CD4-positive, alpha-beta T cell treated with Interferon gamma for 1 hour (primary cell): ENCODE data around the gene NDUFC2.
"Not testable (repeated sequence)": the region's sequence is repeated elsewhere in the genome, so short reads cannot be mapped to it uniquely, and the experiment has no call there.

Source experiments
- DNase-seq: peaks from one replicate; pipeline ENCODE4 v3.0.0-alpha.2; 2020

The NDUFC2 gene

DNA sequence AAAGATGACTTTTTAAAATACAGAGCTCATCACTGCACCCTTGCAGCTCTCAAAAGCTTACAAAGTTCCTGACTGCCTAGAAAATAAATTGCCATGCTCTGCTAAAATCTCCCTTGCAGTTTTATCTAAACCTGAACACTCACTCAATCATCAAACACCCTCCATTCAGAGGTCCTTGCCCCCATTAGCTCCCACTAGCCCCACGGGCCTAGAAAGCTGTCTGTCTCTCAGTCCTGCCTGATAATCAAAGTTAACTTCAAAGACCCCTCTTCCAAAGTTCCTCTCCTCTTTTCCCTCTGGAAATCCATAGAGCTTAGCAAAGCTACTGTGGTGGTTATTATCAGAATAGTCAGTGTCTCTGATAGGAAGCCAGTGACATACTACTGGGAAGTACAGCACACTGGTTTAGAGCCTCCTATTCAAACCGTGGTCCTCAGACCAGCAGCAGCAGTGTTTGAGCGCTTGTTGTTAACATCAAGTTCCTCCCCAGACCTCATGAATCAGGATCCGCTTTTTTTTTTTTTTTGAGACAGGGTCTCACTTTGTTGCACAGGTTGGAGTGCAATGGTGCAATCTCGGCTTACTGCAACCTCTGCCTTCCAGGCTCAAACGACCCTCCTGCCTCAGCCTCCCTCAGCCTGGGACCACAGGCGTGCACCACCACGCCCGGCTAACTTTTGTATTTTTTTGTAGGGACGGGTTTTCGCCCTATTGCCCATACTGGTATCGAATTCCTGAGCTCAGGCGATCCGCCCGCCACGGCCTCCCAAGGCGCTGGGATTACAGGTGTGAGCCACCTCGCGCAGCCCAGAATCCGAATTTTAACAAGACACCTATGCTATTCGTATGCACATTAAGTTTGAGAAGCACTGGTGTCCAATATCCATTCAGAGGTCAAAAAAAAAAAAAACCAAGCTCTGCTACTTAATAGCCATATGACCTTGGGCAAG lies 1.2 kb downstream of the NDUFC2 start:
- no peak for DNase-seq

DNA sequence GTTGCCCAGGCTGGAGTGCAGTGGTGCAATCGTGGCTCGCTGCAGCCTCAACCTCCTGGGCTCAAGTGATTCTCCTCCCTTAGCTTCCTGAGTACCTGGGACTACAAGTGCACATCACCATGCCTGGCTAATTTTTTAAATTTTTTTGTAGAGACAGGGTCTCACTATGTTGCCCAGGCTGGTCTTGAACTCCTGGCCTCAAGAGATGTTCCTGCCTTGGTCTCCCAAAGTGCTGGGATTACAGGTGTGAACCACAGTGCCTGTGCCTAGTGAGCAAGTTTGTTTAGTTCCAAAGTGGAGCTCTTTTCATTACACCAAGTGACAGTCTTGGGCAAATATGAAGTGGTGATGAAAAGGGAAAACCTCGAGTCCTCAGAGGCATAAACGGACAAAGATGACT lies 2.1 kb downstream of the NDUFC2 start:
- DNase-seq: not testable (repeated sequence)

DNA sequence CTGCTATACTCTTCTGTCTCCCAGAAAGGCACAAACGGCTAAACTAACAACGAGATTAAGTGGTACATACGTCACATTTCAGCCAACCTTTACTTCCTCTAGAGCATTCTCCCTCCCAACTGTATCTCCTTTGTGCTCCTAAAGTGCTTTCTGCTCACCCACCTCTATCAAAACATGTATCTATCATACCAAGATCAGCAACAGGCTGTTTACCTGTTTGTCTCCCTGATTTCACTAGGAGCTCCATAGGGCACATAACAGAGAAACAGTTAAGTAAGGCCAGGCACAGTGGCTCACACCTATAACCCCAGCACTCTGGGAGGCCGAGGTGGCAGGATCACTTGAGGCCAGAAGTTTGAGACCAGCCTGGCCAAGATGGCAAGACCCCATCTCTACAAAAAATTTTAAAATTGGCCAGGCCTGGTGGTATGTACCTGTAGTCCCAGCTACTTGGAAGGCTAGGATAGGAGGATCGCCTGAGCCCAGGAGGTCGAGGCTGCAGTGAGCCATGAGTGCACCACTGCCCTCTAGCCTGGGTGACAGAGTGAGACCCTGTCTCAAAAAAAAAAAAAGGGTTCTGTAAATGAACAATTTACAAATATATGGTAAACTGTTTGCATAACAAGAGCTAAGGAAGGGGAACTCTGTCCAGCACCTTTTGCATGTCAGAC lies 2.8 kb downstream of the NDUFC2 start:
- no peak for DNase-seq

DNA sequence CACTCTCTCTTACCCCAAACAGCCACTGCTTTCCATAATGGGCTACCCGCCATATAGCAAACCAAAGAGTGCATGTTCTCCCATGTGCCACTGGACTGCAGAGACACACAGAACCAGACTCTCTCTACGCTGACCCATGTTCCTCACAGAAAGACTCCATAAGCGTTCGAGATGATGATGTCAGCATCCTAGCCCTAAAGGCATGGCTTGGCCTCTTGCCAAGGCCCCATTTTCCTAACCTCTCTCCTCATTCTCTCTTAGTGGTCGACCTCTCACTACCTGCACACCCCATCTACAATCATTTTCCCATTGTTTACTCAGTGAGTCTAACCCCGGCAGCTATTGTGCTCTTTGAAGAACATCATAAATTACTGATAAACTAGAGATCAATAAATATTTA lies 4.9 kb downstream of the NDUFC2 start:
- DNase-seq: no peak

DNA sequence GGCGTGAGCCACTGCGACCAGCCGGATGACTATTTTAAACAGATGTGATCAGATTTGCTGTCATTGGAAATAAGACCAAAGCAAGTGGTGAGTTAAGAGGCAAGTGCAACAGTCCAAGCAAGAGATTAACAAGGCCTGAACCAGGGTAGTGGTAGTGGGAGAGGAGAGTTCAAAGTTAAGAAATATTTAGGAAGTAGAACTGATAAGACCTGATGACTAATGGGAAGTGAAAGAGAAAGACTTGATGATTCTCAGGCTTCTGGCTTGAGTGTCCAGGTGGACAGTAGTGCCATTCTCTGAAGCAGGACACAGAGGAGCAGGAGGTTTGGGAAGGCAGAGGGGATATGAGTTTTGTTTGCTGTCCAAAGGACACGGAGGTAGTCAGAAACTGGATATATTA lies 7.2 kb downstream of the NDUFC2 start:
- no peak for DNase-seq

DNA sequence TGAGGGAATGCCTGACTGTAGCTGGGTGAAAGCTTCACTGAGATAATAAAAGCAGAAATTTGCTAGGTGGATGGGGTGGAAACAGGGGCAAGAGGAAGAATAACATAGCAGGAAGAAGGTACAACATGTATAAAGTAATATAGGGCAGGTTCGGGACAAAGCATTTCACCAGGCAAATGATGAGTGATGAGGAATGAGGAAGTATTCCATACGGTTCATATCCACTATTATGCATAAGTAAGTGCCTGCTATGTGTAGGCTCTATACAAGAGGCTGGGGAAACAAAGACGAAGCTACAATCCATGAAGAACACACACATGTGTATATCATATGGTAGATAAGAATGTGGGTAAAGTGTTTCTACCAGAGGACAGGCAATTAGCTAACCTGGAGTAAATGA lies 7.9 kb downstream of the NDUFC2 start:
- DNase-seq: no peak

DNA sequence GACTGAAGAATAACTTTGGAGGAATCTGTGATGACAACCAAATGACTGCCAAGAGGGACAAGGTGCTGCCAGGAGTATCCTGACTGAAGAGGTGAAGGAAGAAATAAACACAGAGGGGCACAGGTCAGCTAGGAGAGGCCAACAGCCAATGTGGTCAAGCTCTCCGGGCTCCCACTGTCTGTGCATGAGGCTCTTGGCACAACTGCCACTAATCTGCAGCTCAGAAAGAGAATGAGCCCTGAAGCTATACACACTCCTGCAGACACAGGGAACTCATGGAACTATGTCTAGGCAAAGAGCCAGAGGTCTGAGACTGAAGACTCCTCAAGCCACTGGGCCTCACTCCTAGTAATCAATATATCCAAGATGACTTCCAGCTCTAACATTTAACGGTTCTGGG lies 9.0 kb downstream of the NDUFC2 start:
- DNase-seq: no peak

DNA sequence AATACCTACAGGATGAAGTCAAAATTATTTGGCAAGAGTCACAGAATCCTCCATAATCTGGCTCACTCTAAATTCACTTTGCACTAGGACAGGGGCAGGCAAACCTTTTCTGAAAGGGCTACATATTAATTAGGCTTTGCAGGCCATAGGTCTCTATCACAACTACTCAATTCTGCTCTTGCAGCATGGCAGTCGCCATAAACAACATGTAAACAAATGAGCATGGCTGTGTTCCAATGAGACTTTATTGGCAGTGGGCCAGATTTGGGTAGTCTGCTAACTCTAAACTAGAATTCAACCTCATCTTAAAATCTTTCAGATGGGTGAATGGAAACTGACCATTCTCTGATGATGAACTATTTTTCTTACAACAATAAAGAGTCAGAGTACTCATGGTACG lies 10.2 kb downstream of the NDUFC2 start:
- no peak for DNase-seq

DNA sequence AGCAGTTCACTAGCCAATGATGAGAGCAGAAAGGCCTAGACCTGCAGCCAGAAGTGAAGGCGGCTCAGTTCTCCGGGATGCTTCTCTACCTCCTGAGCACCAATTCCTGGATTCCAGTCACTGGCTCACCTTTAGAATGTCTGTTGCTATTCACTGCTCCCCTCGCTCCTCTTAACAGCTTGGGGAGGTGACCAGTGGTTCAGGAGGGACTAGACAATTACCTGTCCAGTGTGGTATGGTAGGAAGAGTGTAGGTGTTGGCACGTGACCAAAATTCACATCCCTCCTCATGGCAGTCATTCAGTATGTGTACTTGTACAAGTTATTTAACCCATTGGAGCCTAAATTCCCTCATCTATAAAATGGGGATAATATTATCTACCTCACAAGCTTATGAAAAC lies 12.0 kb downstream of the NDUFC2 start:
- no peak for DNase-seq

DNA sequence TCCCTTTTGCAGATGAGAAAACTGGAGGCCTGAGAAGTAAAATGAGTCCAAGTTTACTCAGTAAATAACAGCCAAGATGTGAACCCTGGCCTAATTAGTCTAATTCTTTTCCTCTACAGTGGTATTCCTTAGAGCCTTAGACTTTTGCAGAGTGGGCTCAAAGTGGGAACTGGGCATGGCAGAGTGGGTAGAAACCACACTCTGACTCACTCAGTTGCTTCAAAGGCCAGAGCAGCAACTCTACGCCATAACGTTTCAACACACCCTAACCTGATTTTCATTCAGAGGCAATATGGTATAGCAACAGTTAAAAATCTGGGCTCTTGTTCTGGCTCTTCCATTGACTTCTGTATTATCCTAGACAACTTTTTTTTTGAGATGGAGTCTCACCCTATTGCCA lies 13.2 kb downstream of the NDUFC2 start:
- DNase-seq: no peak

DNA sequence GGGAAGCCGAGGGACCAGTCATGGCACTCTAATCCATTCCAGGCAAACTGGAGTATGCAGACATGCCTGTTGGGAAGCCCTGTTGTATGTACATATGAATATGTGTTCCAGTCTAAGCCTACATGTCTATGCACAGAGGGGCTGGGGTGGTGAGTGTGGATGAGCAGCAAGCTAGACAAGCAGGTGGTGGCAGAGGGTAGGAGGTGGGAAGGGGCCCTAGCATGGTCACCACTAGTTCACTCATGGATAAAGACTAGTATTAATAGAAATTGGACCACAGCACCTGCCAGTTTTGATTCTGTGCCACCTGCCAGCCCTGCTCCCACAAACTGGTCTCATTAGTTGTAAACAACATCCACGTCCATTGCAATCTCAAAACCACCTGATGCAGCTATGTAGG lies 14.5 kb downstream of the NDUFC2 start:
- DNase-seq: no peak

DNA sequence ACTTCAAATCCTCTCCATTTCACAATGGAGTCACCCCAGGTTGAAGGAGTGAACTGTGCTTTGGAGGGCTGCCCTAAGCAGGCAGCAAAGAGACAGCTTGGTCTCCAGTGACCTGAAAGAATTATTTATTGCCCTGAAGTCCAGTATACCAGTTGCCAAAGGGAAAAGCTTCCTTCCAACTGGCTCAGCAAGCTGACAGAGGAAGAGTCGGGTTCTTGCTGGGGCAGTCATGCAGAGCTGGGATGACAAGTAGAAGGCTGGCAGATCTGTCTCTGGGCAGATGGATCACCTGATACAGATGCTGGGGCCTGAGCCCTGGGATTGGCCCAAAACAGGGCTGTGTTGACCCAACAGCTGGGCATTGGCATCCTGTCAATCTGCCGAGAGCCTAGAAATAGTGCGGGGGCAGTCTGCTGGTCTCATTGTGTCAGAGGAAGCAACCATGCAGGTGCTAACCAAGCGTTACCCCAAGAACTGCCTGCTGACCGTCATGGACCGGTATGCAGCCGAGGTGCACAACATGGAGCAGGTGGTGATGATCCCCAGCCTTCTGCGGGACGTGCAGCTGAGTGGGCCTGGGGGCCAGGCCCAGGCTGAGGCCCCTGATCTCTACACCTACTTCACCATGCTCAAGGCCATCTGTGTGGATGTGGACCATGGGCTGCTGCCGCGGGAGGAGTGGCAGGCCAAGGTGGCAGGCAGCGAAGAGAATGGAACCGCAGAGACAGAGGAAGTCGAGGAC lies 16.1 kb downstream of the NDUFC2 start, which contains the start of gene THRSP:
TSS of gene THRSP (plus strand) at position 422 of the 742 bp plus-strand sequence. CDS start at position 443, 21 bp downstream.
- no peak for DNase-seq

DNA sequence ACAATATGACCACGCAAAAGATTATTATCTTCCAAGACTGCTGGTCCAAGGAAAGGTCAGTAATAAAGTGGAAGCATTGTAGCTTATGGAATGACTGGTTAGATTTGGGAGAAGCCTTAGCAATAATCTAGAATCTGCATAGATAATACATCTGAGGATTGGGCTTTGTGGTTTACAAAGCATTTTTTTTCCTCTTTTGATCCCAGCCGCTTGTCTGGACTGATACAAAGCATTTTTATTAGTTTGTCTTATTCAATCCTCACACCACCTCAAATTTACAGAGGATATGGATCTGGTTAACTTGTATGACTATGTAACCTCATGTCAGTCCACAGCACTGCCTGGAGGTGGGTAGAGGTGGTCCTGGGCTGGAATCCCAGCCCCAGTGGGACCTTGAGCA lies 17.0 kb downstream of the NDUFC2 start:
- no peak for DNase-seq

DNA sequence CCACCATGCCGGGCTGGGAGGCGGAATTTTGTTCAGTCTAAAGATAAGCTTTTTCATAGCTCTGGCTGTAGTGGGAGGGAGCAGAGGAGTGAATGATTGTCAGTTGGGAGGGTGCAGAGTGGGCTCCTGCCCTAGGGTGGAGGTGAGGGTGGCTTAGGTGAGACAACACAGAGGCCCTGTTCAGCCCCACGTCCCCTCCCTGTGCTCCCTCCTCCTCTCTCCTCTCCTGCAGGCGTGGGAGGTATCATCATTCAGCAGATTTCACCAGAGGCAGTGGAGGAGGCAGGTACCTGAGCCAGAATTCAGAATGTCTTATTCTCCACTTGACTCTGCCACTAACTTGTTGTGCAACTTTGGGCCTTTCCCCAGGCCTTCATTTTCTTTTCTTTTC lies 17.7 kb downstream of the NDUFC2 start:
- DNase-seq: no peak

DNA sequence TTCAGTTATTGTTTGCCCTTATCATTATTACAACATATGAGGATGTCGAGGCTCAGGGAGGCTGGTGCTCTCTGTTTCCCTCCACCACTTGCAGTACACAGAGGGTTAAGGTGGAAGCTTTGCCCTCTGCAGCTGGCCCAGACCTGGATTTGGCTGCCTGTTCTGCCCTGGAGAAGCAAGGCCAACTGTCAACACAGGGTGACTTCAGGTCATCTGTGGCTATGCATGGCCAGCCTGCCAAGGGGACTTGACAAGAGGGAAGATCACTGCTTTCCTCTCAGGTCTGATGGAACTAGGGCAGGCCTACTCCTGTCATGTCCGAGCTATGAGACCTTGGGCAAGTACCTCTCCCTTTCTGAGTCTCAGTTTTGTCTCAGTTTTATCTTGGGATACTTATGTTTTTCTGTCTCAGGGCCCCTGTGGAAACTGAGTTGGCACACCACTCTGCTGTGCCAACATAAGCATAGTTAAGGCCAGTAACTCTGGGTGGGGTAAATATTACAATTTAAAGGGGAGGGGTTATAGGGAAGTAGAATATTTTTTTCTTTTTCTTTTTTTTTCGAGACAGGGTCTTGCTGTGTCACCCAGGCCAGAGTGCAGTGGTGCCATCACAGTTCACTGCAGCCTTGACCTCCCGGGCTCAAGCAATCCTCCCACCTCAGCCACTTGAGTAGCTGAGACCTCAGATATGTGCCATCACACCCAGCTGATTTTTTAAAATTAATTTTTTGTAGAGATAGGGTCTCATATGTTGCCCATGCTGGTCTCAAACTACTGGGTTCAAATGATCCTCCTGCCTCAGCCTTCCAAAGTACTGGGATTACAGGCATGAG lies 18.4 kb downstream of the NDUFC2 start:
- DNase-seq: no peak

DNA sequence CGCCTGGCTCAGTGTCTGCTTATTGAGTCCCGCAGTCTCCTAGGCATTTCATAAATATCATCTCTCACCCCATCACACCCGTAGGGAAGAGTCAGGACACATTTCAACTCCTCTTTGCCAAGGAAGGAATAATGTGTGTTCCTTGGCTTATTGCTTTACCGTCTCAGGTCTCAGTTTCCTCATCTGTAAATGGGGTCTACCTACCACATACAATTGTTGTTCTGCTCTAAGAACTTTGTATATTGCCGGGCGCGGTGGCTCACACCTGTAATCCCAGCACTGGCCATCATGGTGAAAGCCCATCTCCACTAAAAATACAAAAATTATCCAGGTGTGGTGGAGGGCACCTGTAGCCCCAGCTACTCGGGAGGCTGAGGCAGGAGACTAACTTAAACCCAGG lies 19.1 kb downstream of the NDUFC2 start:
- DNase-seq: no peak

DNA sequence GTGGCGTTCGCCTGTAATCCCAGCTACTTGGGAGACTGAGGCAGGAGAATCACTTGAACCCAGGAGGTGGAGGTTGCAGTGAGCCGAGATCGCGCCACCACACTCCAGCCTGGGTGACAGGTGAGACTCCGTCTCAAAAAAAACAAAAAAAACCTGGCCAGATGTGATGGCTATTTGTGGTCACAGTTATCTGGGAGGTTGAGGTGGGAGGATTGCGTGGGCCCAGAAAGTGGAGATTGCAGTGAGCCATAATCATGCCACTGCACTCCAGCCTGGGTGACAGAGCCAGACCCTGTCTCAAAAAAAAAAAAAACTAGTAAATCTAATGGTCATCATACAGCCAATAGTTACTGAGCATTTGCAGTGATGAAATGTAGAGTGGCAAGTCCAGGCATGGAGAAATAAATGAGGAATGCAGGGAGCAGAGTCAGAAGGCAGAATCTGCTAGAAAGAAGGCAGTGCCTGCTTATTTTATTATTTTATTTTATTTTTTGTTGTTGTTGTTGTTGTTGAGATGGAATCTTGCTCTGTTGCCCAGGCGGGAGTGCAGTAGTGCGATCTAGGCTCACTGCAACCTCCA lies 19.8 kb downstream of the NDUFC2 start:
- DNase-seq: not testable (repeated sequence)

DNA sequence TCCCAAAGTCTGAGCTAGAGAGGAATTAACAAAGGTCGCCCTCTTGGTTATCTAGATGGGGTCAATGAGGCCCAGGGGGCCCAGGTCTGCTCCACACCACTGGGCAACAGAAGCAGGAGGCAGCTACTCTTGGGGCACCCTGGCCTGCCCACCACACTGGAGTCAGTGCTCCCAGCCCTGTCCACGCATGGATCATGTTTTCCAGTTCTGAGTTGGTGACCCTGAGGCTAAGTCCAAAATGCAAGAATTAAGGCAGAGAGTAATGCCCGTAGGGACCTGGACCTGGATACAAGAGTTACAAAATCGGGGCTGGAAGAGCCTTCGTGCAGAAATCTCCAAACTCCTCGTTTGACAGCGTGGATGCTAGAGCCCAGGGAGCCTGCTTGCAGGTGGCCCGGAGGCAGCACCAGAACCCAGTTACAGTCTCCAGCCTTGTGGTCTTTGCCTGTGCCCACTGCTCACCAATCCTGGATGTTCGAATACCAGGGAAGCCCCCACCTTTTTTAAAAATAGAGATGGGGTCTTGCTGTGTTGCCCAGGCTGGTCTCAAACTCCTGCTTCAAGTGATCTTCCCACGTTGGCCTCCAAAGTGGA lies 22.1 kb downstream of the NDUFC2 start:
- no peak for DNase-seq

DNA sequence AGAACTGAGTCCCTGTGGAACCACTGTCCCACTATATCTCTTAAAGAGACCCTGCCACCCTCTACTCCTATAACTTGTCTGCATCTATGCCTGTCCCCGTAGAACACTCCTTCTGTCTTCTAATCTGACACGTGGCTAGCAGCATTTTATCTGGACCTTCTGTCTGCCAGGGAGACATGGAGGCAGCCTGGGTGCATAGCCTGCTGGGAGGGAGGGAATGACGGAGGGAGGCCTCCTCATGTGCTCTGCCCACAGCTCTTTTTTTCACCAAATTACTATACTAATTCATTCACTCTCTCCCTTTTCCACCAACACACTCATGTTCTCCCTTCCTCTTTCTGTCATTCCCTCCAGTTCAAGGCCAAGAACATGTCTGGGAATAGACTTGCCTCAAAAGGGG lies 23.6 kb downstream of the NDUFC2 start:
- no peak for DNase-seq

DNA sequence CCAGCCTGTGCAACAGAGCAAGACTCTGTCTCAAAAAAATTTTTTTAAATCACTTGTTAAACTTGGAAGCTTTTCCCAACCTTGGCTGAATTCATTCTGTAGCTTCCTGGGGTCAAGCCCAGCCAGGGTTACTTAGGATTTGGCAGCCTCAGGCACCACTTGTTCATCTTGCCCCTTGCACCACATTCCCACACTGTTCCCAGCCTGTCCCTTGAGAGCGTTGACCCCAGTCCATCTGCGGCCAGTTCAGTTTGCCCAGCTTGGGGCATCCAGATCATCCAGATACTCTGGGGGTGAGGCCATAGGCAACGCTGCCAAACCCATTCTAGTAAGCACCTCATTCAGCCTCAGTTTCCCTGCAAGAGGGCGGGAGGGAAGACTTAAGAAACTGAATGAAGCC lies 24.7 kb downstream of the NDUFC2 start:
- DNase-seq: no peak

DNA sequence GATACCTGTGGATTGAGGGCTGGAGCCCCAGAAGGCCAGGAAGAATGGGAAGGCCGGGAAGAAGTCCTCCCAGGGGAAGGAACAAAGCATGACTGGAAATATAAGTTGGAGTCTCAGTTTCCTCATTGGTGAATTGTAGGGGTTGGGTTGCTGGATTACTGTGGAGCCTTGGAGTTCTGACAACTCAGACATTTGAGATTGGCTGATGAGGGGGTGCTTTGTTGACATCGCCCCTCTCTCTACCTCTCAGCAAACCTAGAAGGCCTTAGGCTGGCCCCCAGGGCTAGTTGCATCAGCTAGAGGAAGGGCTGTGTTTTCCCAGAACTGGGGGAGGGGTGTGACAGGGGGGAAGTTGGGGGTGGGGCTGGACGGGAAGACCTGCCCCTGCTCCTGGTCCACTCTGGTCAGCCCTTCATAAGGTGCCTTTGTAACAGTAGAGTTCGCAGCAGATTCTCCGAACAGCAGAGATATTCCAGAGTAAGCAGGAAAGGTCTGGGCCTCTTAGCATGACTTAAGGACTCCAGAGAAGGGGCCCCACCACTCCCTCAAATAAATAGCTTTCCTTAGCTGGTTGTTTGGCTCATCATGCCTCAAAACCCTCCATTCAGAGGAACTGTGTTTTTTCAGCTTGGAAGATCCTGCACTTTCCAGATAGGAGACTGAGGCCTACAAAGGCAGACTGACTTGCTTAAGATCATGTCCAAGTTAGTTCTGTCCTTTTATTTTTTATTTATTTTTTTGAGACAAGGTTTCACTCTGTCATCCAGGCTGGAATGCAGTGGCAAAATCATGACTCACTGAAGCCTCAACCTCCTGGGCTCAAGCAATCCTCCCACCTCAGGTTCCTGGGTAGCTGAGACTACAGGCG lies 28.5 kb downstream of the NDUFC2 start:
- no peak for DNase-seq
